Measurements from ENCODE around the gene MKX.

- TF ChIP-seq EZH2 (IDR thresholded peaks at IDR 0.05; ENCODE audit: borderline replicate concordance, insufficient read depth, low read depth, low read length, poor library complexity, severe bottlenecking) (no peak), CTCF (IDR thresholded peaks at IDR 0.05) (no peak)
These were observed 33.9 kb upstream of the MKX start for GRCh38 chr10:27779462-27780015.

All from B cell (primary cell).